AG04450 (cell line): ENCODE results near the gene TLCD3A. TPM values are rescaled to one million over a fixed set of nuclear protein-coding genes. Genes with fewer than 3 reads are reported as not detected.

Source experiments
- CTCF ChIA-PET: fragments of 300-600, 350-600 bp; formaldehyde crosslinking; extraction: SDS; loops from one replicate; lab custom pipeline; 2022; ENCODE audit warnings: antibody characterized with exemption, inconsistent platforms; lab: Charles Lee
- POLR2A ChIA-PET: fragments of 350-600 bp; formaldehyde crosslinking; extraction: SDS; loops from one replicate; lab custom pipeline; 2021; ENCODE audit warnings: antibody characterized with exemption, inconsistent platforms; lab: Yijun Ruan, JAX
- DNase-seq: peaks from one replicate; pipeline ENCODE4 v3.0.0-alpha.2; 2011; ENCODE audit warnings: low read depth, low spot score
- H3K27ac ChIP-seq: one replicate; pipeline ENCODE4 v1.5.1; 2012; ENCODE audit warnings: low read depth, low read length, control low read depth
- H3K27me3 ChIP-seq: one replicate; pipeline ENCODE4 v1.6.0; 2012; ENCODE audit warnings: low read length; ENCODE audit not compliant: control insufficient read depth, insufficient read depth
- H3K4me3 ChIP-seq: 2 replicates; pipeline ENCODE4 v1.5.1; 2011; ENCODE audit warnings: mild to moderate bottlenecking, low read depth, low read length, control low read depth
- H3K9me3 ChIP-seq: 2 replicates; pipeline ENCODE4 v1.5.1; 2012; ENCODE audit warnings: low read length; ENCODE audit not compliant: control insufficient read depth, insufficient read depth
- CTCF ChIP-seq: IDR thresholded peaks from 2 replicates; pipeline ENCODE4 v1.5.1; 2011; ENCODE audit warnings: low read depth, low read length, control low read depth, inconsistent platforms
- polyA plus RNA-seq: library from polyadenylated mRNA; depleted of rRNA; stranded (reverse); fragments of >200 nt; gene quantifications from 2 replicates; pipeline ENCODE4 v1.2.3, GENCODE V29; 2011

The TLCD3A gene
- polyA plus RNA-seq, 1 experiment: 23.9 TPM

- DNase-seq: no peak
- ChIA-PET POLR2A (no interaction called here), CTCF (interaction anchor here (1.0 to 1.7 kb wide), 2 partner anchors 259 to 309 kb away, joined by 5 read pairs; no protein-coding TSS in a partner anchor)
- Histone ChIP-seq H3K27me3 (no peaks in the 10 kb centered on the region), H3K4me3 (no peak overlapping the region), H3K27ac (no peak overlapping the region), H3K9me3 (no peaks in the 10 kb centered on the region)
- no peak for TF ChIP-seq CTCF
These were observed 10.9 kb upstream of the TLCD3A start for GRCh38 chr17:721540-721937.

GRCh38 chr17:725084-725483 lies 7.3 kb upstream of the TLCD3A start:
- no peak for TF ChIP-seq CTCF
- CTCF ChIA-PET: interaction anchor here (2.1 kb wide), 1 partner anchor 313 kb away, joined by 9 read pairs; no protein-coding TSS in a partner anchor
- Histone ChIP-seq H3K4me3 (no peak overlapping the region), H3K27ac (no peak overlapping the region), H3K9me3 (no peaks in the 10 kb centered on the region), H3K27me3 (no peaks in the 10 kb centered on the region)
- POLR2A ChIA-PET: no interaction called here
- DNase-seq: no peak

GRCh38 chr17:725746-726145 lies 6.7 kb upstream of the TLCD3A start:
- Histone ChIP-seq H3K27ac (no peak overlapping the region), H3K4me3 (no peak overlapping the region), H3K9me3 (no peaks in the 10 kb centered on the region), H3K27me3 (no peaks in the 10 kb centered on the region)
- CTCF ChIA-PET: interaction anchor here (1.5 kb wide), 1 partner anchor 255 kb away, joined by 3 read pairs; no protein-coding TSS in a partner anchor
- POLR2A ChIA-PET: no interaction called here
- no peak for TF ChIP-seq CTCF
- no peak for DNase-seq

- Histone ChIP-seq H3K9me3 (no peaks in the 10 kb centered on the region), H3K27ac (no peak overlapping the region), H3K4me3 (no peak overlapping the region), H3K27me3 (no peaks in the 10 kb centered on the region)
- ChIA-PET POLR2A (no interaction called here), CTCF (interaction anchor here (1.5 kb wide), 1 partner anchor 254 kb away, joined by 3 read pairs; no protein-coding TSS in a partner anchor)
- no peak for DNase-seq
- TF ChIP-seq CTCF: no peak
These were observed 6.0 kb upstream of the TLCD3A start for GRCh38 chr17:726271-726919.

GRCh38 chr17:728911-729310 lies 3.5 kb upstream of the TLCD3A start:
- TF ChIP-seq CTCF: no peak
- Histone ChIP-seq H3K4me3 (no peak overlapping the region), H3K27me3 (no peaks in the 10 kb centered on the region), H3K9me3 (no peaks in the 10 kb centered on the region), H3K27ac (no peak overlapping the region)
- POLR2A ChIA-PET: interaction anchor here (0.7 kb wide), 1 partner anchor 10 kb away, joined by 3 read pairs; no protein-coding TSS in a partner anchor
- no peak for DNase-seq
- CTCF ChIA-PET: no interaction called here
